HG03520 (cell line): ENCODE data around the gene GNAQ.
A peak's percentile ranks its signal among the peaks of the same experiment; 100 is the strongest.

Source experiments
- ATAC-seq: cut with Tn5 transposase; IDR thresholded peaks from one replicate; pipeline ENCODE4 v1.9.1; 2021; ENCODE audit warnings: mild to moderate bottlenecking, moderate library complexity; ENCODE audit not compliant: unreplicated experiment

The GNAQ gene

DNA sequence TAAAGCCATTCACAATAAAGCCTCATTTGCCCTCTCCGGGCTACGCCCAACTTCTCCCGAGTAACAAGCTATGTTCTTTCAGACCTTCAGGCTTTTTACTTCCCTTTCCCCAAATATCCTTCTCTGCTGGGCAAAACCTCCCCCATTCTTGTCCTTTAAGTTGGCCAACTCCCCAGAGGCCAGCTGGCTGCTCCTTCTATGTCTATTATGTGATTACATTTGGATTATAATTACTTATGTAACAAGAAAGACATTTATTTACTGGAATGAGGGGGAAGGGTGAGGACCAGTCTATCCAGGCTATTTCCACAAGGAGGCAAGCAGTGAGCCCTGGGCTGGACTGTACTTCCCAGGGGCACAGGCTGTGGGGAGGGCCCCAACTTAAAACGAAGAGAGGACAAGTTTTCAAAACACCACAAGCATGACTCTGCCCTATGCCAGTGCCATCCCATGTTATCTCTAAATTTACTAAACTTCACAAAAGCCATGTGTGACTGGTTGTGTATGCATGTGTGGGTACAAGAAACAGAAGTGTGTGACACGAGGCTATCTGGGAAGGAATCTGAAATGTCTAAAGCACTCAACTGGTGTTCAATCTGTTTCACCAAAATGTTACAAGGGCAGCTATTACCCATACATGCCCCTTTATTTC is 84.5 kb downstream of the GNAQ start:
- ATAC-seq, result no peak

DNA sequence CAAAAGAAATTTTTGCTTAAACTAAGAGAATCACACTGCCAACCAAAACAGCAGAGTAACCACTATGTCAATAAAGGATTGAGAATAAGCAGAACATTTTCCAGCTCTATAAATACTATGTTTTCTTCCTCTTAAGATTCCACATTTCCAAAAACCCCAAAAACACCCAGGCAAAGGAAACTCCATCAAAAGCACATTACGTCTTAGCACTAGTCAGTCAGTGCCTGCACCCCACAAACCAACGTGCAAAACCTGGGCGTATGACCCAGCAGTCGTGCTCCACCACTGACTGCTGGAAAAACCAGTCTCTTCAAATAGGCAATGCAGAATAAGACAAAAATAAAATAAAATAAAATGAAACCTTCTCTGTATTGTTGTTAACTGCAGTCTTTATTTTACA is 85.3 kb downstream of the GNAQ start:
- no peak for ATAC-seq

DNA sequence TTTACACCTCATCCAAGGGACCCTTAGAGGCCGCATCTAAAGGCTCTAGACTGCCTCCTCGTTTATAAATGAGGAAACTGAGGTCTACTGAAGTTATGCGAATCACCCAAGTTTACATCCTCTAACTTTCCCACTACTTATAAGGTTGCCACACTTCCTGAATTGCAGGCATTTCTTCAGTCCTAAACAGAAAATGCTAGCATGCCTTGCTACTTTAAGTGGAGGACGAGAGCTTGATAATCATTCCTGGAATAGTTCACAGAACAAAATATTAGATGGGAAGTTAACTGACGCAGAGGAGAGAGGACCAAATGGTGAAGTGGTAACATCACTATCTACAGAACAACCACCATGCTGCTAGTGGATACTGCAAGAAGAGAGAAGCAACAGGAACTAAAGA is 85.8 kb downstream of the GNAQ start:
- ATAC-seq, result no peak

DNA sequence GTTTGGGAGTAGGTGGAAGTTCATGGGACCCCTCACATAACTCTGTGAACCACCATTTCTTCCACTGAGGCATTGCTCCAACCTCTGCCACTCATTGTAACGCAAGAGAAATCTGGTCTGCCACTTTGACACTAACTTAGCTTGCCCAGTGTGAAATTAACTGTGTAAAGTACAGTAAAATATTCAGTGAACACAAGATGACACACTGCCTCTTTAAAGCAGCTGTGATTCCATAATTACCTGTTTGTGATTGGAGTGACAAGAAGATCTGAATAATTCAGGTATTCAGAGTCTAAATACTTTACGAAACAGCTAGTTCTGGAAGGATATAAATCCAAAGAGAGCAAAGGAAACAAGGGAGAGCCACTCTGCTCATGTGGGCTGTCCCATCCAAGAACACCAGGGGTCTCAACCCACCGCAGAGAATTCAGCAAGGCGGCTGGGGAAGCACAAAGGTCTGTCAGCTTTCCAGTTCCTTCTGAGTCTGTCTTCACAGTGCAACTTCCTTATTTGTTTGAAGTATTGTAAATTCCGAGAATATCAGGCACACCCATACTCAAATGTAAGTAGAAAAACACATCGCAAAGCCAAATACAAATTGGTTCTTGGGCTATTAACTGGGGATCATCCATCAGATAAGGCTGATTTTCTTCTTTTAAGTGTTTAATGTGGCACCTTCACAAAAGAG is 86.9 kb downstream of the GNAQ start:
- no peak for ATAC-seq

DNA sequence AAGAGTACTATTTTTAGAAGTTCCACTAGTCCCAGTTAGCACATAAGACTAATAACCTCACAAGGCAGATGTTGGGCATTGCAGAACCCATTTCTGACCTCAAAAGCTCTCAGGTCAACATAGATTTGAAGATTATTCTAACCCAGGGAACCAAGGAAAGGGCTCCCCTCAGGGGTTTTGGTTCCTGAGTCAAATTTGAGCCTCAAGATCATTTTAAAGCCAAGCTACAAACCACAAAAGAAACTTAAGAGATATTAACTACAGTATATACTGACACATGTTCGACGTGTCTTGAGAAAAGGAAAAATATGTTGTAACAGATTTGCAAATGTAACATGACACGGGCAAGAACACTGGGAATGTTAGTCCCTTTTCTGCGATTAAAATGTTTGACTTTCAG is 88.6 kb downstream of the GNAQ start:
- no peak for ATAC-seq

DNA sequence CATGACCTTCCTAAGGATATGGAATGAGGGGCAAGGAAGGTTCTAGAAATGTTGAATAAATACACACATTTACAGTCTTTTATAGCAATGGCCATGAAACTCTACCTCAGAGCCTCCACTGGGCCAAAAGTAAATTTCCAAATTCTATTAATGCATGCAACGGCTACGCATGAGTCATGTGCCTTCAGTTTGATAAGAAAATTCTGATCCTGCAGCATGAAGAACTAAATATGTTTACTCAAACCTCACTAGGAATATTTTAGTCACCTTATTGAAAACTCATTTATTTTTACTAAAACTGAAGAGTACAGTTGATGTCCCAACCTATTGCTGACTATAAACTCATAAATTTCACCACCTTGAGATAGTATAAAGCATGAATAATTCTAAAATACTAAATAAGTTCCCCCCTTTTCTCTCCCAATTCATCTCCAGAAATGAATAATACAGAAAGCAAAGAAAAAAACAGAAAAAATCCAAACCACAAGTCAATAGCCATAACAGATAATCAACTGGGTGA is 92.4 kb downstream of the GNAQ start:
- ATAC-seq, result no peak

DNA sequence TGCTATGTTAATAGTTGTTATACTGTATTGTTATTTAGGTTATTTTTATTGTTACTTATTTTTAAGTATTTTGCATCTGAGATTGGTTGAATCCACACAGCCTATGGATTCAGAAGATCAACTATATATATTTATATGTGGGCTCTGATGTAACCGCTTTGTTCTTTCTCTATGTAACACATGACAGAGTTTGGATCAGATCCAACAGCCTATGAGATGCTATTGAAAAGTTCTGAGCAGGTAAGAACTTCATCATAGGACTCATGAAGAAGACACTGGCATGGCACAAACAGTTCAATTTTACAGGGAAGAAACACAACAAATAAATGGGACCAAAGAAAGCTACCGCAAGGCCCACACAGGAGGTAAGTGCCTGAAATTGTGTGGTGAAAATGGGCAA is 93.4 kb downstream of the GNAQ start:
- ATAC-seq, result no peak

DNA sequence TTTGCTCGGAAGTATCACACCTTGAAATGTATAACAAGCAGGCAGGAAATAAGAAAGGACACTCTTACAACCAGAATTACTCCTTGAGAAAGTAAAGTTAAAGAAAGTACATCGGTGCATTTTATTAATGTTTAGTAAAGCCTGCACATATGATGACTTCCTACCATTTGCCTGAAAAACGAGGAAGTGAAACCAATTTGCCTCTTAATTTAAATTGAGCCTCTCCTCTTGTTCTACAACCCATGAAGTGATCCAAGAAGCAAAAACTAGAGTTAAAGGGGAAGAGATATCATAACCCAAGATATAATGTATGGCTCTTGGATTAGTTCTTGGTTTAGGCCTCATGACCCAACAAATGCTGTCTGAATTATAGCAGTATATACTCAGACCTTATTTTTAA is 95.6 kb downstream of the GNAQ start:
- ATAC-seq, result no peak

DNA sequence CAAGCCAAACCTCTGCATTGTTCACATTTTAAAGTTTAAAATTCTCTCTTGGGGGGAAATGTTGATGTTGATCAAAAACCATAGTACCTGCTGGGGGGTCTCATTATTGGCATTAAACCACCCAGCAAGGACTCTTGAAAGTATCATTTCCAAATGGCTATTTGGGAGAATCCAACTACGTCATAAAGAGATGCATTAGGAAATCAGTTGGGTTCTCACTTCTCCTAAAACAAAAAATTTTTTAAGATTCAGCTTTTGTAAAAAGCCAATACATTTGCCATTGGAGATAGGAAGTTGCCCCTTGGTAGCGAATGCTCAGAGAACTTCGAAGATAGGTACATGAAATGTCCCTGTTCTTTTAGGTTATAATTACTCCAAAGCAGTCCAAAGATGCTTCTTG is 96.4 kb downstream of the GNAQ start:
- no peak for ATAC-seq

DNA sequence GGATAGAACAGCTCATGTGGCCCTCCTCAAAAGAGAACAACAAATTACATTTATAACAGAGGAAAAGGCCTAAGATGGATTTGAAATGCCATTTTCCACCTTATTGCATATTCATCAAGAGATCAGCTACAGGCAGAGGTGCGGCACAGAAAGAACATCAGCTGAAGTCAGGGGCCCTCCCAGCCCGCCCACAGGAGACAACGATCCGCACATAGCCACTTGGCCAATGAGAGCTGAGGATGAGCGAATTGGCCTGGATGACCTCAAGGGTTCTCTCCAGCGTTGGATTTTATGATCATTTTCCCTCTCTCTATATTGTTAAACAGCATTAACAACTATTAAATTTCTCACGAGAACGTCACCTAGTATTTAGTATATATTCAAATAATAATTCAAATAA is 97.6 kb downstream of the GNAQ start:
- no peak for ATAC-seq

DNA sequence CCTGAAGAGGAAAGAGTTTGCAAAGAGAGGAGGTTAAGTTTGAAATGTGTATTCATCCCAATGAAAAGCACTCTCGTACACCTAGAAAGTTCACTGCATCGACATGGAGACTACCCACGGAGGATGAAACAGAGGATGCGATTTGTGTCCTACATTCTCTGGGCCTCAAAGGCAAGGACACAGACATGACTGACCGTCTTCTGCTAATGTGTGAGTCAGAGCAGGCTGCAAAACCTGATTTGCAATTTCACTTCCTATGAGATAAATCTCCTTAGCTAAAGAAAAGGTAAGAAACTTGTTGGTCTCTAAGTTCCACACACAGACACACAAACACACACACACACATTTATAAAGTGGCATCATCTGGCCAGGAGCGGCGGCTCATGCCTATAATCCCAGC is 98.6 kb downstream of the GNAQ start:
- no peak for ATAC-seq

DNA sequence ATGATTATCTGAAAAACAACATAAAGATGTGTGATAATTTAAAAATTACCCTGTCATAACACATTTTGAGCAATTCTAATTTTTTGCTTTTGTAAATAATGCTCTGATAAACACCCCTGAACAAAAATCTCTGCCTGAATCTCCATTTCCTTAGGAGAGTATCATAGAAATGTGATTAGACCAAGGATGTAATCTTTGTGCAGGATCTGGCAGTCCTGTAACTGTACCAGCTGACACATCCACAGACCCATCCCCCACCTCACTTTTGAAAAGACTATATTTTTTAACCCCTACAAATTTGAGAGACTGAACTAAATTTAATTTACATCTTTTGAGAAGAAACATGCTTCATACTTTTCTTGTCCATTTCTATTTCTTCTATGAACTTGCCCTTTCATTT is 101.7 kb downstream of the GNAQ start:
- no peak for ATAC-seq

DNA sequence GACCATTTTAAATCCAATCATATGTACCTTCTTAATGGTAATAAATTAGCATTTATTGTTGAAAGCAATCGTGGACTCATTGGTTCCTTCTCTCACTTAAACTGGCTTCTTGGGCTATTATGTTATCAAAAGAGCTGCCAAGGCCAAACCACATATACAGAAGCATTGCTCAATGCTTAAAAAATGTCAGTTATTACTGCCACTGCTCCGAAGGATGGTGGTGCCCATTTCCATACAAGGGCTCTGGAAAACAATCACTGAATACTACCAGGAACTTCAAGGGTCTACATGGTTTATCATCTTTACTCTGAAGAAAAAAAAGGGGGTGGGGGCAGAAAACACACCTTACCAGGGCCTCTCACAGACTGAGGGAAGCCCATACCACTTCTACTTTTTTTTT is 104.3 kb downstream of the GNAQ start:
- ATAC-seq, result no peak

DNA sequence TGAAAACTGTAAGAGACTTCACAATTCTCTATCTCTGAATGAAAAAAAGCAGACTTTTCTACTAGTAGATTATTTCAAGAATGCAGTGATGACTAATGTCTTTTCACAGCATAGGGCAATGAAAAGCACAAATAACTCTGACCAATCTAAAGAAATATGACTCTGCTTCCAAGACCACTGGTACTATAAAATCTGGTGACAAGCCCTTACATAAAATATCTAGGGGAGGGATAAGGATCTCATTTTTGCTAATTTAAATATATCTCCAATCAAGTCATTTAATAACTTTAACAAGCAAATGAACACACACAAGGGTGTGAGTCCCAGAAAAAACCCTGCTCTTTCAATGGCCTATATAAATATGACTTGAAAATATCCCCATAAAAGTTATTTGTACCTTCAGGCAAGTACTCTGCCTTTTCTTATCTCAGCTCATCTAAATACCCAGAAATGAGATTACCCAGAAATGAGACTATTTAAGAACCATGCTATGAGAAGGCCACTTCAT is 105.2 kb downstream of the GNAQ start:
- no peak for ATAC-seq

DNA sequence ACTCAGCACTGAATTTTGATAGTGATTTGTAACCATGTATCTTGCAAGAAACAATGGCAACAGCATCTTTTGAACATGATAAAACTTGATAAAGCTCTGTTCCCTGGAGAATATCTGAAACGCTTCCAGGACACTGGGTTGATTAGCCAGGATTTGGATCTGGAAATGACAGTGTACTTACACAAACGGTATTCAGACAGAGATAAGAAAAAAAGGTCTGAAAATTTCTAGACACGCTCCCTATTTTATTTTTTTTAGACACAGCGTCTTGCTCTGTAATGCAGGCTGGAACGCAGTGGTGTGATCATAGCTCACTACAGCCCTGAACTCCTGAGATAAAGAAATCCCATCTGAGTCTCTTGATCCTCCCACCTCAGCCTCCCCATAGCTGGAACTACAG is 109.0 kb downstream of the GNAQ start:
- ATAC-seq, result no peak

DNA sequence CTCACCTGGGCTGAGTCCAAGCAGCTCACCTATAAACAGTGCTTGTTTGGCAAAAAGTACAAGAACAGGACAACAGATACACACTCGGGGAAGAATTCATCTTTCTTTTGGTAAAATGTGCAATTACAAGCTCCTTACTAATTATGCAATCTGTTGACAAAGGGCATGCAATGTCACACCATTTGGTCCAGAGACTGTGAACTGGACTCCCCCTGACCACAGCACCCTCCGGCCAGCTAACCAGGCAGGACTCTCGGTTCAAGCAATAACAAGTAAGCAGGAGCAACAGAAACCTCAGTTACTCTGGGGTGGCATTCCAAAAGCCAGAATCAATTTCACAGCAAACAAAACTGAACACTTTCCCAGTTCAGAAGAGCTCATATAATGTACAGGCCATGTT is 113.8 kb downstream of the GNAQ start:
- ATAC-seq, result no peak

DNA sequence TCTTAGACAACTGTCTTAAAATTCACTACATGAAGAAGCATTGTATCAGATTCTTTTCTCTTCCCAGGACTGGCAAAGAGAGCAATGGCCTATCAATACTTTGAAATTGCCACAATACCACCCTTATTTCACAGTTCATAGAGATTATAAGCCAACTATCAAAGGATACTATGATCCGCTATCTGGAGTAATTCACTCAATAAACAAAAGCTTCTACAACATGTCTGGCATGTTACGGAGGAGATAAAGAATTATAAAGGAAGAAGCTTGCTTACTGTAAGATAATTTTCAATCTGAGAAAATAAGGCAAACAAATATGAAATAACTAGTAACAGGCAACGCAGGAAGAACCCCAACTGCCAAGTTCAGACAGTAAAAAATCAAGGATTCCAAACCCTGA is 114.8 kb downstream of the GNAQ start:
- no peak for ATAC-seq

DNA sequence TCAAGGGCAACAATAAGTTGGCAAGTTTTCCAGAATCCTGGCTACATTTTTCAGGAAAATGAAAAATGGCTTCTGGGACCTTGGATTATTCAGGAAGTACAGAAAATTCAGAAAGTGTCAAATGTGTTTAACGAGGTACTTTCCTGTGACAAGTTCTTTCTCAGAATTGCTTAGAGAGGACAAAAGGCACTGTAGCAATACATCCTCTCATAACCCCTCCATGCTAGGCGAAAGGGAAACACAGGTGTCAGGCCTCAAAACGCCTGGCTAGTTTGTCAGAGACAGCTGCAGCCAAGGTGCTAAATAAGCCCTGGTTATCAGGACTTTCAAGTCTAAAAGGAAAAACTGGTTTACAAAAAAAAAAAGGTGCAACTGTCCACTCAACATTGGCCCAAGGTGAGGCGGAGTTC is 115.2 kb downstream of the GNAQ start:
- peak; percentile 53 for ATAC-seq

DNA sequence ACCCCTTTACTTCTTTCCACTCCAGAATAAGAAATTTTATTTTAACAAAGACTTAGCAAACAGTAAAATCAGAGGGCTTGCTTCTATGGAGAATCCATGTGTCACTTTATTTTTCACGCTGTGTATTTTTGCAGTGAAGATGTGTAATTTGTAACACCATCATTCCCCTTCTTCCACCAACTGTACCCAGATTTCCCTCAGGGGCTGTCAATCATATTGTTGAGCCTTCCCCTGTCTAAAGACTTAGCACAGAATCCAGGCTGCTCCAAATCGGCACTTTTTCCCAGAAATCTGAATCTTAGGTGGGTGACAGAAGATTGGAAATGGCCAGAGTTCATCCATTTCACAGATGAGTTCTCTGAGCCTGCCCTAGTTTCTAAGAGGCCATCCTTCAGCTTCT is 115.9 kb downstream of the GNAQ start:
- ATAC-seq, result no peak

DNA sequence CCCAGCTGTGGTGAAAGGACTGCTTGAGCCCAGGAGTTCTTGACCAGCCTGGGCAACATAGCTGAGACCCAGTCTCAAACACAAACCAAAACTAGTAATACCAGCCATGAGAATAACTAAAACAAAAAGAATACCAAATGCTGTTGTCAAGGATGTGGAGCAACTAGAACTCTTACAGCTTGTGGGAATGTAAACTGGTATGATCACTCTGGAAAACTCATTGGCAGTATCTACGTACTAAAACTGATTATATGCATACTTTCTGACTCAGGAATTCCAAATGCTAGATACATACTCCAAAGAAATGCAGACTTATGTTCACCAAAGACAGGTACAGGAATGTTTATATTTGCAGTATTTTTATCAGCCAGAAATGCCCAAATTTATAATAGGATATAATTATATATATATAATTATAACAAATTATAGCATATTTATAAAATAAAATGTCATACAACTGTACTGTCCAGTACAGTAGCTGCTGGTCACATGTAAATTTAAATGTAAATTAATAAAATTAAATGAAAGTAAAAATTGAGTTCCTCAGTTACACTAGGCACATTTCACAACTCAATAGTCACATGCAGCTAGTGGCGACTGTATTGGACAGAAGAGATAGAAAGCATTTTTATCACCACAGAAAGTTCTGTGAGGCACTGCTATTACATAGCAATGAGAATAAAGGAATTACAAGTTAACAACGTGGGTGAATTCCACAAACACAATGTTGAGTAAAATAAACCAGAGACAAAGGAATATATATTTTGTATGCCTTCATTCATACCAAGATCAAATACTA is 118.5 kb downstream of the GNAQ start:
- no peak for ATAC-seq

DNA sequence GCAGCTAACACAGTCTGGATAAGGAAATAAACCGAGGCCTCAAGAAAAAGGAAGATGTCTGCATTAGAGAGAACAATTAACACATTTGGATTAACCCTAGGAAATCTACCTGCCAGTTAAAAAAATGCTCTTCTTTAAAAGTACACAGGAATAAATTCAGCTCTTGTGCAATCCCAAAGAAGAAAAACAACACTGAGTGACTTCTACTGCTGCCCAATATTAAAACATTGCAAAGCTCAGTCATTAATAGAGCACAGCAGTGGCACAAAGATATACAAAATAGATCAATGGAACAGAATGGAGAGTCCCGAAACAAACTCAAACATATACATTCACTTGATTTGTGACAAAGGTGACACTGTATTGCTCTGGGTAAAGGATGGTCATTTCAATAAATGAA is 119.7 kb downstream of the GNAQ start:
- ATAC-seq, result no peak

DNA sequence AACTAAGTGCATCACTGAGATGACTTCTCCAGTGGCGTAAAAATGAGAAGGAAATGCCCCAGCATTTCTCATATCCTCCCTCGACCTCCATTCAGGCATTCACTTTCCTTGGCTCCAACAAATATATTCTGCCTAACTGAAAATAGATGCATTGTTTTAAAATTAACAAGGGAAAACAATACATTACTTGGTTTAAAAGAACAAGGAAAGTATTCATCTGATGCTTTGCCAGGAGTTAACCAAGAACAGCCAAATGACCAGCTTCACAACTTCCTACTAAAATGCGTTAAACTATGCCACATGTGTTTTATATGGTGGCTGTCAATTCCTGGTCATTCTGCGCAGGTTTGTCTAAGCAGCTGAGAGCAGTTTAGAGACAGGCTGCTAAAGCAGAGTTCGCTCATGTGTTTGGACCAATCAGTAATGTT is 121.4 kb downstream of the GNAQ start:
- no peak for ATAC-seq
